Measurements from ENCODE around the gene PPT1. TPM values are rescaled to one million over a fixed set of nuclear protein-coding genes. Genes with fewer than 3 reads are reported as not detected.

PPT1 gene
- total RNA-seq, 1 donor from 2014 or later: 29.5 TPM

- Histone ChIP-seq H3K36me3 (ENCODE audit: control insufficient read depth, insufficient read depth, low read length) (peaks cover 4% of the 10 kb centered on the region), H3K4me3 (ENCODE audit: low read depth, low read length) (no peak overlapping the region), H3K27me3 (ENCODE audit: control insufficient read depth, insufficient read depth, low read length) (no peaks in the 10 kb centered on the region)
- no peak for TF ChIP-seq CTCF (IDR thresholded peaks at IDR 0.05; ENCODE audit: insufficient read depth, low read length, severe bottlenecking)
- DNase-seq (ENCODE audit: low read depth) (peak; percentile 70), FAIRE-seq (no peak)
Observed at GRCh38 chr1:40076895-40077312, 20.1 kb downstream of the PPT1 start.

GRCh38 chr1:40075266-40075665 is 21.8 kb downstream of the PPT1 start:
- DNase-seq (ENCODE audit: low read depth) (no peak), FAIRE-seq (no peak)
- Histone ChIP-seq H3K36me3 (ENCODE audit: control insufficient read depth, insufficient read depth, low read length) (peaks cover 8% of the 10 kb centered on the region), H3K27me3 (ENCODE audit: control insufficient read depth, insufficient read depth, low read length) (no peaks in the 10 kb centered on the region), H3K4me3 (ENCODE audit: low read depth, low read length) (no peak overlapping the region)
- no peak for TF ChIP-seq CTCF (IDR thresholded peaks at IDR 0.05; ENCODE audit: insufficient read depth, low read length, severe bottlenecking)

- Histone ChIP-seq H3K4me3 (ENCODE audit: low read depth, low read length) (no peak overlapping the region), H3K36me3 (ENCODE audit: control insufficient read depth, insufficient read depth, low read length) (peaks cover 10% of the 10 kb centered on the region), H3K27me3 (ENCODE audit: control insufficient read depth, insufficient read depth, low read length) (no peaks in the 10 kb centered on the region)
- FAIRE-seq (no peak), DNase-seq (ENCODE audit: low read depth) (no peak)
- TF ChIP-seq CTCF (IDR thresholded peaks at IDR 0.05; ENCODE audit: insufficient read depth, low read length, severe bottlenecking): no peak
Observed at GRCh38 chr1:40073062-40073461, 24.0 kb downstream of the PPT1 start.

- Histone ChIP-seq H3K4me3 (ENCODE audit: low read depth, low read length) (no peak overlapping the region), H3K27me3 (ENCODE audit: control insufficient read depth, insufficient read depth, low read length) (no peaks in the 10 kb centered on the region), H3K36me3 (ENCODE audit: control insufficient read depth, insufficient read depth, low read length) (peaks cover 13% of the 10 kb centered on the region)
- no peak for FAIRE-seq
- TF ChIP-seq CTCF (IDR thresholded peaks at IDR 0.05; ENCODE audit: insufficient read depth, low read length, severe bottlenecking): no peak
- no peak for DNase-seq (ENCODE audit: low read depth)
Observed at GRCh38 chr1:40072142-40072541, 24.9 kb downstream of the PPT1 start.

- TF ChIP-seq CTCF (IDR thresholded peaks at IDR 0.05; ENCODE audit: insufficient read depth, low read length, severe bottlenecking): no peak
- peaks cover 35% of the 10 kb centered on the region for H3K36me3 ChIP-seq (ENCODE audit: control insufficient read depth, insufficient read depth, low read length)
- DNase-seq (ENCODE audit: low read depth): no peak
- no peaks in the 10 kb centered on the region for H3K27me3 ChIP-seq (ENCODE audit: control insufficient read depth, insufficient read depth, low read length)
- no peak overlapping the region for H3K4me3 ChIP-seq (ENCODE audit: low read depth, low read length)
- FAIRE-seq: no peak
Observed at GRCh38 chr1:40067851-40068250, 29.2 kb downstream of the PPT1 start.

- H3K4me3 ChIP-seq (ENCODE audit: low read depth, low read length): no peak overlapping the region
- FAIRE-seq: no peak
- no peaks in the 10 kb centered on the region for H3K27me3 ChIP-seq (ENCODE audit: control insufficient read depth, insufficient read depth, low read length)
- no peak for TF ChIP-seq CTCF (IDR thresholded peaks at IDR 0.05; ENCODE audit: insufficient read depth, low read length, severe bottlenecking)
- H3K36me3 ChIP-seq (ENCODE audit: control insufficient read depth, insufficient read depth, low read length): peaks cover 37% of the 10 kb centered on the region
- peak; percentile 72 for DNase-seq (ENCODE audit: low read depth)
Observed at GRCh38 chr1:40067023-40067422, 30.0 kb downstream of the PPT1 start.
